CD14-positive monocyte (primary cell): ENCODE results near the gene DZIP1. TPM values are rescaled to one million over a fixed set of nuclear protein-coding genes. Genes with fewer than 3 reads are reported as not detected.

Experiments
- DNase-seq, 3 donors: peaks; one replicate each; pipeline ENCODE4 v3.0.0-alpha.2; 2011 to 2022
- H2AFZ ChIP-seq: 2 replicates; pipeline ENCODE4 v1.6.0; 2012; ENCODE audit warnings: mild to moderate bottlenecking, low read depth, low read length, inconsistent platforms; ENCODE audit not compliant: insufficient read depth, poor library complexity, severe bottlenecking
- H3K27ac ChIP-seq, 2 donors: 1 replicate in 1 of 2; 2 replicates in 1 of 2; pipeline ENCODE4 v1.5.1; 2012 to 2013; ENCODE audit warnings: low read length in 2 of 2, control low read depth in 1 of 2, inconsistent platforms in 1 of 2, low read depth in 1 of 2, mild to moderate bottlenecking in 1 of 2
- H3K27me3 ChIP-seq, 2 donors: one replicate each; pipeline versions ENCODE4 v1.6.0 to v1.6.1; 2011 to 2013; ENCODE audit warnings: low read length in 2 of 2; ENCODE audit not compliant: control insufficient read depth in 2 of 2, insufficient read depth in 2 of 2
- H3K36me3 ChIP-seq, 2 donors: replicated peaks in 1 of 2; 1 replicate in 1 of 2; 2 replicates in 1 of 2; pipeline versions ENCODE4 v1.5.1 to v1.6.1; 2012 to 2013; ENCODE audit warnings: low read length in 2 of 2, control low read depth in 1 of 2, inconsistent platforms in 1 of 2, mild to moderate bottlenecking in 1 of 2; ENCODE audit not compliant: insufficient read depth in 2 of 2, control insufficient read depth in 1 of 2
- H3K4me1 ChIP-seq, 2 donors: 1 replicate in 1 of 2; 2 replicates in 1 of 2; pipeline versions ENCODE4 v1.5.1 to v1.6.1; 2012 to 2013; ENCODE audit warnings: low read length in 2 of 2, control low read depth in 1 of 2, inconsistent platforms in 1 of 2, mild to moderate bottlenecking in 1 of 2, moderate library complexity in 1 of 2; ENCODE audit not compliant: insufficient read depth in 2 of 2, control insufficient read depth in 1 of 2
- H3K4me2 ChIP-seq: replicated peaks from 2 replicates; pipeline ENCODE3; 2012; ENCODE audit warnings: low read length, moderate library complexity, mild to moderate bottlenecking; ENCODE audit not compliant: poor library complexity, severe bottlenecking; ENCODE audit errors: extremely low read depth
- H3K4me3 ChIP-seq, 3 experiments: fragments of 200-600 bp in 1 of 3; sonication (generic) in 1 of 3; replicated peaks in 1 of 3; 1 replicate in 2 of 3; 2 replicates in 1 of 3; pipeline ENCODE4 v1.5.1; 2011 to 2013; ENCODE audit warnings: low read length in 3 of 3, mild to moderate bottlenecking in 3 of 3, control low read depth in 2 of 3, low read depth in 2 of 3, inconsistent platforms in 1 of 3, moderate library complexity in 1 of 3
- H3K79me2 ChIP-seq: 2 replicates; pipeline ENCODE4 v1.6.0; 2012; ENCODE audit warnings: mild to moderate bottlenecking, control low read depth, inconsistent platforms, low read length, moderate library complexity; ENCODE audit not compliant: insufficient read depth
- H3K9ac ChIP-seq: 2 replicates; pipeline ENCODE4 v1.6.0; 2017; ENCODE audit warnings: low read length, mild to moderate bottlenecking; ENCODE audit not compliant: insufficient read depth, poor library complexity, severe bottlenecking
- H3K9me3 ChIP-seq, 2 donors: replicated peaks in 1 of 2; 1 replicate in 1 of 2; 2 replicates in 1 of 2; pipeline versions ENCODE4 v1.5.1 to v1.6.1; 2012 to 2013; ENCODE audit warnings: low read length in 2 of 2, control low read depth in 1 of 2; ENCODE audit not compliant: control insufficient read depth in 1 of 2, insufficient read depth in 1 of 2
- H4K20me1 ChIP-seq: 2 replicates; pipeline ENCODE4 v1.6.0; 2012; ENCODE audit warnings: mild to moderate bottlenecking, low read length, control low read depth, moderate library complexity; ENCODE audit not compliant: insufficient read depth
- H3K27ac Mint-ChIP-seq, 7 donors: one replicate each; pipeline ENCODE4 v1.8.0; 2020; ENCODE audit warnings: mild to moderate bottlenecking in 7 of 7, mixed read lengths in 7 of 7, moderate library complexity in 6 of 7, inconsistent platforms in 2 of 7
- H3K27me3 Mint-ChIP-seq, 3 donors: one replicate each; pipeline ENCODE4 v1.8.0; 2021 to 2022; ENCODE audit warnings: low read depth in 3 of 3, mild to moderate bottlenecking in 3 of 3, mixed read lengths in 3 of 3, moderate library complexity in 3 of 3, inconsistent platforms in 1 of 3
- H3K36me3 Mint-ChIP-seq, 2 donors: one replicate each; pipeline ENCODE4 v1.8.0; 2020; ENCODE audit warnings: mixed read lengths in 2 of 2, inconsistent platforms in 1 of 2, mild to moderate bottlenecking in 1 of 2
- H3K4me1 Mint-ChIP-seq: one replicate; pipeline ENCODE4 v1.8.0; 2020; ENCODE audit warnings: mild to moderate bottlenecking, mixed read lengths
- H3K4me3 Mint-ChIP-seq, 2 donors: one replicate each; pipeline ENCODE4 v1.8.0; 2020; ENCODE audit warnings: mild to moderate bottlenecking in 2 of 2, mixed read lengths in 2 of 2, moderate library complexity in 1 of 2
- H3K9me3 Mint-ChIP-seq, 7 donors: one replicate each; pipeline ENCODE4 v1.8.0; 2020 to 2022; ENCODE audit warnings: mixed read lengths in 7 of 7, mild to moderate bottlenecking in 6 of 7, moderate library complexity in 6 of 7, inconsistent platforms in 2 of 7
- CTCF ChIP-seq: fragments of 200-600 bp; IDR thresholded peaks from one replicate; pipeline ENCODE4 v1.8.0; 2022; ENCODE audit warnings: antibody characterized with exemption, mild to moderate bottlenecking
- WGBS: methylation state at CpG from one replicate; pipeline ENCODE4 v1.1.5; 2013; ENCODE audit warnings: missing lambda C conversion rate; ENCODE audit not compliant: insufficient coverage; 5-methylcytosine and 5-hydroxymethylcytosine counted together
- intact Hi-C, 2 donors: fragments of 100-400 bp; cut with micrococcal nuclease; formaldehyde crosslinking; loops; one replicate each; pipeline versions ENCODE4 v1.15.0 to v1.15.1; 2023
- polyA plus RNA-seq, 3 donors: library from polyadenylated mRNA; depleted of rRNA in 1 of 3; unstranded in 2 of 3; stranded (reverse) in 1 of 3; fragments of 300-500 nt in 2 of 3; fragments of >200 nt in 1 of 3; fragmentation: Illumina TruSeq in 2 of 3; gene quantifications; 1 replicate in 2 of 3; 2 replicates in 1 of 3; pipeline ENCODE4 v1.2.3, GENCODE V29; 2012 to 2021

Gene DZIP1
- polyA plus RNA-seq, 3 donors, result not detected

DNA sequence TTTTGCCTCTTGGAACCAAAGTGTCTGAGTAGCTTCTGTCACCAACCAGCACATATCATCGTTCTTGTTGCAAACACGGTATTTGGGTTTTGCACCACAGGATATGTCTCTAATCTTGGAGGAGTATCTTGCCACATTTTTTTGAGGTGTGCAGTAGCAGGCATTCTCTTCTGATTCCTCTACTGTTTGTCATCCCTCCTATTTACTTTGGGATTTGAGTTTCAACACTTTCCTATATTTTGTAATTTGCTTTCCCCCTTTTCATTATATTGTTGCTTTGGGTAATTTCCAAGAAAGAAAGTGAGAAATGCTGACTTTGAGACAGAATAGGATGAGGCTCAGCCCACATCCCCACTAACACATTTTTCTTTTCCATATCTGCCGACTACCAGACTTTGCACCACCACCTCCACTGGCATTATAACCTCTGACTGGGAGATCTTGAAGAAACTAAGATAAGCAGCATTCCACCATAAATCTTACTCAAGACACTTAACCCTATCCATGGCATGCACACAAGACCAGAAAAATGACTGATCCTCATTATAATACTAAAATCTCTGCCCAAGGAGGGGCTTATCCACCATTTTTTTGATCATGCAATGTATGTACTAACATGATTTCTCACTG lies 12.0 kb upstream of the DZIP1 start:
- no peak overlapping the region for H3K27ac ChIP-seq
- H3K9ac ChIP-seq, result no peak overlapping the region
- Mint-ChIP-seq H3K27me3 (peaks cover 0 to 1% (median 1%) of the 10 kb centered on the region in 3 donors), H3K4me3 (no peak overlapping the region), H3K4me1 (no peaks in the 10 kb centered on the region), H3K36me3 (no peaks in the 10 kb centered on the region), H3K27ac (no peak overlapping the region), H3K9me3 (peaks cover 3 to 15% (median 8%) of the 10 kb centered on the region in 7 donors)
- WGBS, result 60% methylated on average over 1 of the region's 3 CpGs
- no peak overlapping the region for H3K4me3 ChIP-seq
- intact Hi-C loops, result no loop called here
- peaks cover 0 to 3% of the 10 kb centered on the region in 2 donors for H3K9me3 ChIP-seq
- H2AFZ ChIP-seq, result no peak overlapping the region
- no peak for DNase-seq
- H3K4me1 ChIP-seq, result no peaks in the 10 kb centered on the region
- no peak for TF ChIP-seq CTCF
- no peaks in the 10 kb centered on the region for H3K27me3 ChIP-seq
- no peaks in the 10 kb centered on the region for H3K36me3 ChIP-seq
- H3K79me2 ChIP-seq, result no peaks in the 10 kb centered on the region
- H3K4me2 ChIP-seq, result no peak overlapping the region
- no peaks in the 10 kb centered on the region for H4K20me1 ChIP-seq

GRCh38 chr13:95652821-95653220 lies 8.3 kb upstream of the DZIP1 start:
- H3K79me2 ChIP-seq, result no peaks in the 10 kb centered on the region
- H2AFZ ChIP-seq, result no peak overlapping the region
- Mint-ChIP-seq H3K27me3 (peaks cover 0 to 1% (median 1%) of the 10 kb centered on the region in 3 donors), H3K27ac (no peak overlapping the region), H3K36me3 (no peaks in the 10 kb centered on the region), H3K9me3 (peaks cover 0 to 13% (median 6%) of the 10 kb centered on the region in 7 donors), H3K4me3 (no peak overlapping the region), H3K4me1 (peaks cover 13% of the 10 kb centered on the region)
- no peak for DNase-seq
- 89% methylated on average over 2 of the region's 3 CpGs for WGBS
- no peak overlapping the region for H3K9ac ChIP-seq
- peaks cover 0 to 3% of the 10 kb centered on the region in 2 donors for H3K9me3 ChIP-seq
- peaks cover 12 to 15% of the 10 kb centered on the region in 2 donors for H3K4me1 ChIP-seq
- H4K20me1 ChIP-seq, result no peaks in the 10 kb centered on the region
- H3K27ac ChIP-seq, result no peak overlapping the region
- intact Hi-C loops, result no loop called here
- H3K4me3 ChIP-seq, result no peak overlapping the region
- H3K27me3 ChIP-seq, result no peaks in the 10 kb centered on the region
- H3K36me3 ChIP-seq, result no peaks in the 10 kb centered on the region
- H3K4me2 ChIP-seq, result no peak overlapping the region
- no peak for TF ChIP-seq CTCF
